Measurements from ENCODE around the gene HLA-DRB1. TPM values are rescaled to one million over a fixed set of nuclear protein-coding genes. Genes with fewer than 3 reads are reported as not detected.

HLA-DRB1 gene
- polyA plus RNA-seq, 2 of the 4 experiments (the other 2 are of a cell fraction) = not detected

DNA sequence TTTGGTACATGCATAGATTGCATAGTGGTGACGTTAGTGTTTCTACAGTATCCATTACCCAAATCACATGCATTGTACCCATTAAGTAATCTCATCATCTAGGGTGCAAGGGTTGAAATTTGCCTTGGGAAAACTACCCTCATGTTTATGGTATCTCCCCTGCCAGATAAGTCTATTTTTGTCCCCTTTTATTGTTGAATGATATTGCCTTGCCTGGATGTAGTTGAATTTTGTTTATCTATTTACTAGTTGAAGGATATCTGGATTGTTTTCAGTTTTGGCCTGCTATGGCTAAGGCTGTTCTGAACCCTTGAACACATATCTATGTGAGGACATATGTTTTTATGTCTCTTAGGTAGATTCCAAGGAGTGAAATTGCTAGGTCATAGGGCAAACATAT lies 13.4 kb downstream of the HLA-DRB1 start (continued):
- no peak for TF ChIP-seq RNF2 (IDR thresholded peaks at IDR 0.05; ENCODE audit: borderline replicate concordance, low read depth)
- no peak for TF ChIP-seq MYC (IDR thresholded peaks at IDR 0.05; ENCODE audit: borderline replicate concordance, low read length)
- TF ChIP-seq PHF8 (IDR thresholded peaks at IDR 0.05; ENCODE audit: borderline replicate concordance, low read depth) = no peak
- TF ChIP-seq, protein P1, sequence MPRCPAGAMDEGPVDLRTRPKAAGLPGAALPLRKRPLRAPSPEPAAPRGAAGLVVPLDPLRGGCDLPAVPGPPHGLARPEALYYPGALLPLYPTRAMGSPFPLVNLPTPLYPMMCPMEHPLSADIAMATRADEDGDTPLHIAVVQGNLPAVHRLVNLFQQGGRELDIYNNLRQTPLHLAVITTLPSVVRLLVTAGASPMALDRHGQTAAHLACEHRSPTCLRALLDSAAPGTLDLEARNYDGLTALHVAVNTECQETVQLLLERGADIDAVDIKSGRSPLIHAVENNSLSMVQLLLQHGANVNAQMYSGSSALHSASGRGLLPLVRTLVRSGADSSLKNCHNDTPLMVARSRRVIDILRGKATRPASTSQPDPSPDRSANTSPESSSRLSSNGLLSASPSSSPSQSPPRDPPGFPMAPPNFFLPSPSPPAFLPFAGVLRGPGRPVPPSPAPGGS (IDR thresholded peaks at IDR 0.05) = no peak
- no peak for TF ChIP-seq ZC3H11A (IDR thresholded peaks at IDR 0.05)
- no peak for TF ChIP-seq HOXB5 (CRISPR knock-in tag; IDR thresholded peaks at IDR 0.05)
- TF ChIP-seq EHMT2 (IDR thresholded peaks at IDR 0.05; ENCODE audit: low read depth) = no peak
- TF ChIP-seq TFCP2L1 (CRISPR knock-in tag; IDR thresholded peaks at IDR 0.05) = no peak
- TF ChIP-seq, protein P2, sequence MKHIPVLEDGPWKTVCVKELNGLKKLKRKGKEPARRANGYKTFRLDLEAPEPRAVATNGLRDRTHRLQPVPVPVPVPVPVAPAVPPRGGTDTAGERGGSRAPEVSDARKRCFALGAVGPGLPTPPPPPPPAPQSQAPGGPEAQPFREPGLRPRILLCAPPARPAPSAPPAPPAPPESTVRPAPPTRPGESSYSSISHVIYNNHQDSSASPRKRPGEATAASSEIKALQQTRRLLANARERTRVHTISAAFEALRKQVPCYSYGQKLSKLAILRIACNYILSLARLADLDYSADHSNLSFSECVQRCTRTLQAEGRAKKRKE (CRISPR knock-in tag; IDR thresholded peaks at IDR 0.05; ENCODE audit: low read depth) = no peak
- no peak for TF ChIP-seq POLR2A (IDR thresholded peaks at IDR 0.05; ENCODE audit: low read length)
- no peak for TF ChIP-seq ZSCAN20 (CRISPR knock-in tag; IDR thresholded peaks at IDR 0.05)
- TF ChIP-seq FOXS1 (CRISPR knock-in tag; IDR thresholded peaks at IDR 0.05) = no peak
- no peak for TF ChIP-seq POLR2AphosphoS2 (conservative IDR thresholded peaks at IDR 0.05; ENCODE audit: low read length)
- TF ChIP-seq, protein P3, sequence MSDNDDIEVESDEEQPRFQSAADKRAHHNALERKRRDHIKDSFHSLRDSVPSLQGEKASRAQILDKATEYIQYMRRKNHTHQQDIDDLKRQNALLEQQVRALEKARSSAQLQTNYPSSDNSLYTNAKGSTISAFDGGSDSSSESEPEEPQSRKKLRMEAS (IDR thresholded peaks at IDR 0.05) = no peak

DNA sequence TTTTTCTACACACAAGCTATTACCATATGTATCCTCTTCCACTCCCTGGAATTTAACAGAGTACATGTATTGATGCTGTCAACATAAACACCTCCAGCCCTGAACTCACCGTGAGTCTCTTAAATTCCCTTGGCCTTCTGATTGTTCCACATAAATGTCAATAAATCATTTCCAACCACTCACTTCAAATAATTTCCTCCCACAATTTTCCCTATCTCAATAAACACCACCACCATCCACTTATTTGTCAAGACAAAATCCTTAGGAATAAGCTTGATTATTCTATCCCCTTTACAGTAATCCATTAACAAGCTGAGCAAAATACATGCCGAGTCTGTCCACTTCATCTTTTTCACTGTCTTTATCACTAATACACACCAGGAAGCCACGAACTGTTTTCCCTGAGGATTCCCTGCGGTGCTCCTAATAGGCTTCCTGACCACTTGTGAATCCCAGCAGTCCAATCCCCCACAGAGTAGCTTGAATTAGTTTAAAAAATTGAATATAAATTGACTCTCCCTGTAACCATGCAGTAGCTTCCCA lies 19.2 kb downstream of the HLA-DRB1 start:
- no peaks in the 10 kb centered on the region for H3K9me3 ChIP-seq
- DNase-seq (ENCODE audit: low read depth in 1 of 2, low spot score in 1 of 2) (no peak), ATAC-seq (no peak), FAIRE-seq (no peak)
- no peaks in the 10 kb centered on the region for H3K4me1 ChIP-seq
- H3K4me3 ChIP-seq = no peak overlapping the region
- no peak overlapping the region for H3K27ac ChIP-seq
- POLR2A ChIA-PET = no interaction called here
- CTCF ChIA-PET = no interaction called here
- H3K4me2 ChIP-seq = no peak overlapping the region
- no peak for TF ChIP-seq JUN (IDR thresholded peaks at IDR 0.05)
- TF ChIP-seq EP300 (IDR thresholded peaks at IDR 0.05) = no peak
- no peak for TF ChIP-seq POLR2A (IDR thresholded peaks at IDR 0.05; ENCODE audit: low read length)
- TF ChIP-seq, protein P4, sequence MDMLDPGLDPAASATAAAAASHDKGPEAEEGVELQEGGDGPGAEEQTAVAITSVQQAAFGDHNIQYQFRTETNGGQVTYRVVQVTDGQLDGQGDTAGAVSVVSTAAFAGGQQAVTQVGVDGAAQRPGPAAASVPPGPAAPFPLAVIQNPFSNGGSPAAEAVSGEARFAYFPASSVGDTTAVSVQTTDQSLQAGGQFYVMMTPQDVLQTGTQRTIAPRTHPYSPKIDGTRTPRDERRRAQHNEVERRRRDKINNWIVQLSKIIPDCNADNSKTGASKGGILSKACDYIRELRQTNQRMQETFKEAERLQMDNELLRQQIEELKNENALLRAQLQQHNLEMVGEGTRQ (IDR thresholded peaks at IDR 0.05) = no peak
- TF ChIP-seq CBX2 (IDR thresholded peaks at IDR 0.05; ENCODE audit: borderline replicate concordance, low read depth) = no peak
- TF ChIP-seq, protein P2 (CRISPR knock-in tag; IDR thresholded peaks at IDR 0.05; ENCODE audit: low read depth) = no peak
- TF ChIP-seq EHMT2 (IDR thresholded peaks at IDR 0.05; ENCODE audit: low read depth) = no peak
- TF ChIP-seq KDM1A (IDR thresholded peaks at IDR 0.05; ENCODE audit: low read depth) = no peak
- TF ChIP-seq MAZ (IDR thresholded peaks at IDR 0.05; ENCODE audit: borderline replicate concordance, low read depth, low read length) = no peak
- WGBS (ENCODE audit: missing lambda C conversion rate) = 13% methylated on average over 2 of the region's 4 CpGs

DNA sequence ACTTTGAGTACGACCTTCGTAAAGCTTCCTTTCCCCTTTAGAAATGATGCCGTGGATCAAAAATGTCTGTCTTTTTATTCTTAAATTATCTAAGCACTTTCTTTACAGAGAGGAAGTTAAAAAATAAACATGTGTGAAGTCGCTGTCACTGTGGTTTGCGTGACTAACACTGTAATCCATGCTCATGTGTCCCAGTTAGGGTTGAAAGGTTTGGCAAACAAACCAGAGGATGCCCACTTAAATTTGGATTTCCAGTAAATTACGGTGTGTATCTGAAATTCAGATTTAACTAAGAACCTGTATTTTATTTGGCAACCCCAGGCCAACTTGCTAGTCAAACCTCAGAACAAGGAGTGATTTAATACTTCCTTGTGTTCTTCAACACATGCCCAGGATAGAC lies 21.1 kb downstream of the HLA-DRB1 start:
- Histone ChIP-seq H3K4me2 (no peak overlapping the region), H3K4me1 (no peaks in the 10 kb centered on the region), H3K4me3 (no peak overlapping the region), H3K27ac (no peak overlapping the region), H3K9me3 (no peaks in the 10 kb centered on the region)
- FAIRE-seq = no peak
- WGBS (ENCODE audit: missing lambda C conversion rate) = 0% methylated on average over 3 of the region's 6 CpGs
- TF ChIP-seq, protein P5, sequence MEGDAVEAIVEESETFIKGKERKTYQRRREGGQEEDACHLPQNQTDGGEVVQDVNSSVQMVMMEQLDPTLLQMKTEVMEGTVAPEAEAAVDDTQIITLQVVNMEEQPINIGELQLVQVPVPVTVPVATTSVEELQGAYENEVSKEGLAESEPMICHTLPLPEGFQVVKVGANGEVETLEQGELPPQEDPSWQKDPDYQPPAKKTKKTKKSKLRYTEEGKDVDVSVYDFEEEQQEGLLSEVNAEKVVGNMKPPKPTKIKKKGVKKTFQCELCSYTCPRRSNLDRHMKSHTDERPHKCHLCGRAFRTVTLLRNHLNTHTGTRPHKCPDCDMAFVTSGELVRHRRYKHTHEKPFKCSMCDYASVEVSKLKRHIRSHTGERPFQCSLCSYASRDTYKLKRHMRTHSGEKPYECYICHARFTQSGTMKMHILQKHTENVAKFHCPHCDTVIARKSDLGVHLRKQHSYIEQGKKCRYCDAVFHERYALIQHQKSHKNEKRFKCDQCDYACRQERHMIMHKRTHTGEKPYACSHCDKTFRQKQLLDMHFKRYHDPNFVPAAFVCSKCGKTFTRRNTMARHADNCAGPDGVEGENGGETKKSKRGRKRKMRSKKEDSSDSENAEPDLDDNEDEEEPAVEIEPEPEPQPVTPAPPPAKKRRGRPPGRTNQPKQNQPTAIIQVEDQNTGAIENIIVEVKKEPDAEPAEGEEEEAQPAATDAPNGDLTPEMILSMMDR (IDR thresholded peaks at IDR 0.05) = no peak
- TF ChIP-seq, protein P6, sequence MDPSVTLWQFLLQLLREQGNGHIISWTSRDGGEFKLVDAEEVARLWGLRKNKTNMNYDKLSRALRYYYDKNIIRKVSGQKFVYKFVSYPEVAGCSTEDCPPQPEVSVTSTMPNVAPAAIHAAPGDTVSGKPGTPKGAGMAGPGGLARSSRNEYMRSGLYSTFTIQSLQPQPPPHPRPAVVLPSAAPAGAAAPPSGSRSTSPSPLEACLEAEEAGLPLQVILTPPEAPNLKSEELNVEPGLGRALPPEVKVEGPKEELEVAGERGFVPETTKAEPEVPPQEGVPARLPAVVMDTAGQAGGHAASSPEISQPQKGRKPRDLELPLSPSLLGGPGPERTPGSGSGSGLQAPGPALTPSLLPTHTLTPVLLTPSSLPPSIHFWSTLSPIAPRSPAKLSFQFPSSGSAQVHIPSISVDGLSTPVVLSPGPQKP (IDR thresholded peaks at IDR 0.05; ENCODE audit: low read depth, low read length) = no peak
- TF ChIP-seq RCOR1 (IDR thresholded peaks at IDR 0.05; ENCODE audit: low read depth, low read length) = no peak
- POLR2A ChIA-PET = no interaction called here
- ATAC-seq = no peak
- CTCF ChIA-PET = no interaction called here
- DNase-seq (ENCODE audit: low read depth in 1 of 2, low spot score in 1 of 2) = no peak

Data from A549 (cell line).